GM19193 (cell line): ENCODE data around the gene BIRC3.

Experiments used
- POLR2A ChIP-seq: IDR thresholded peaks from 4 replicates; pipeline ENCODE4 v1.6.1; 2011; ENCODE audit not compliant: insufficient read depth, insufficient read length; ENCODE audit errors: extremely low read depth

Gene BIRC3

GRCh38 chr11:102317099-102317767, at the start of gene BIRC3:
BIRC3 (plus strand) TSS chr11:102317484; CDS start chr11:102324510, 7,026 bp downstream.
- TF ChIP-seq POLR2A = peak; percentile 99

- TF ChIP-seq POLR2A = no peak
These were observed 49.7 kb upstream of the BIRC3 start for GRCh38 chr11:102267609-102268008.

- TF ChIP-seq POLR2A = no peak
These were observed 49.0 kb upstream of the BIRC3 start for GRCh38 chr11:102268083-102268984.

- TF ChIP-seq POLR2A = no peak
These were observed 48.3 kb upstream of the BIRC3 start for GRCh38 chr11:102268985-102269470.

GRCh38 chr11:102269927-102270326, 47.4 kb upstream of the BIRC3 start:
- TF ChIP-seq POLR2A = no peak

DNA sequence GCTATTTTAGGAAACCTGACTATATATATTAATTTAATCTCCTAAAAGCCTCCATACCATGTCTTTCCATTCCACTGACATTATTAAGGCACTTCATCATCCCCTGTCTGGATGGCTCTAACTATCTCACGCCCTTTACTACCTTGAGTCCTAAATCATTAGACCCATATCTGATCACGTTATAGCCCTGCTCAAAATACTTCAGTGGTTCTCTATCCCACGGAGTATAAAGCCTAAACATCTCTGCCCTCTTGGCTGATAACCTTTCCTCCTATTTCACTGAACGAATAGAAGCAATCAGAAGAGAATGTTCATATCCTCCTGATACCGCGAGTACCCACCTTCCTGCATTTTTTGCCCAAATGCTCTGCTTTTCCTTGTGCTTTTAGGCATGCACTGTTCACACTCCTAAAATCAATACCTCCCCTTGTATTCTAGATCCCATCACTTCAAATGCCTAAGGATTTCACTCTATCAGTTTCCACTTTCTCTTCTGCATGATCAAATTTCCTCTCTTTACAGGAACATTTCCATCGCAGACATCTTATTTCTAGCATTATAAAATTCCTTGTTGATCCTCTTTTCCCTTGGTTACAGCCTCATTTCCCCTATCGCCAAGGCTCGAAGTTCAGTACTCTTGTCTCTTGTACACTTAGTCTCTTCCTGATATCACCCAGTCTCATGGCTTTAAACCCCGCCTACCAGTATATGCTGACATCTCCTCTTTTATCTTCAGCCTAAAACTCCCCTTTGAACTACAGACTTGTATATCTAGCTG, 45.0 kb upstream of the BIRC3 start:
- TF ChIP-seq POLR2A = no peak

DNA sequence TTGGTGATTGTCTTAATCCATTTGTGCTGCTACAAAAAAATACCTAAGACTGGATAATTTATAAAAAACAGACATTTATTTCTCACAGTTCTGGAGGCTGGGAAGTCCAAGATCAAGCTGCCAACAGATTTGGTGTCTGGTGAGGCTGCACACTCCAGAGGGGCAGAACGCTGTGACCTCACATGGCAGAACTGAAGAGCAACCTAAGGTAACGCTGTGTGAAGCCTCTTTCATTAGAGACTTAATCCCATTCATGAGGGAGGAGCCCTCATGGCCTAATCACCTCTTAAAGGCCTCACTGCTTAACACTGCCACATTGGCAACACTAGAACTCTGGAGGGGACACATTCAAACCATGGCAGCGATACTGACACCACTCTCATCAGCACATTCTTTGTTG, 42.7 kb upstream of the BIRC3 start:
- no peak for TF ChIP-seq POLR2A

- no peak for TF ChIP-seq POLR2A
These were observed 40.9 kb upstream of the BIRC3 start for GRCh38 chr11:102276362-102276761.

DNA sequence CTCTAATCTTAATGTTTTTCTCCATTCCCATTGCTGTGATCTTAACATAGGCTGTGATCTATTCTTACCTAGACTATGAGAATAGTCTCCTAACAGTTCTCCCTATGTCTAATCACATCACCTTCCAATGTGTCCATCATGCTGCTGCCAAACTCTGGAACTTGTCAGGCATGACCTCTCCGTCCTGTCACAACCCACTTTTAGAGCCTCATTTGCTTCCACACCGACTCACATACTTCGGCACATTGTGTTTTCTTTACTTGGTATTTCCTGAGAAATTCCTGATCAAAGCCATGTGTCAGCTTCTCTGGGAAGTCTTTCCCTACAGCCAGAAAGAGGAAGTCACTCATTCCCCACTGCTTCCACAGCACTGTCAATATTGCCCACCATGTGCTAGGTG, 40.5 kb upstream of the BIRC3 start:
- TF ChIP-seq POLR2A = no peak

DNA sequence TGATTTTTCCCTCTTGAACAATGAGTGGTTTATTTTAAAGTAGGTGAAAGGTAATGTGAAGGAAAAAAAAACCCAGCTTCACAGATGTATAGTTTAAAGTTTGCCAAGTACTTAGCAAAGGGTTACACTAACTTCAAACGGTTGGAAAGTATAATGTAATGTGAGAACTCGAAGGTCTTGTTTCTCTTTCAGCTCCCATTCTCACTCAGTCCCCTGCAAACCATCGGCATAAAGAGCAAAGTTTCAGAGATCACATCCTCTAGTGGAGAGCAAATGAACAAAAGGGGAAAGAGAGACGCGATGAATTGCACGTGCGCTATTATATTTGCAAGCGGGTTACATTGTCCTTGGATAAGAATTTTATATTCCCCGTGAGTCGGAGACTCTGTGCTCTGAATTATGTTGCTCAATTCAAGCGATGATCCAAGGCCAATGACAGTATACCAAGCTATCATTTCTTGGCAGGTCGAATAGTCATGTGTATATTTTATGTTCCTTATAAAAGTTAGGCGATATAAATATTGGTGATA, 37.6 kb upstream of the BIRC3 start:
- TF ChIP-seq POLR2A = no peak

DNA sequence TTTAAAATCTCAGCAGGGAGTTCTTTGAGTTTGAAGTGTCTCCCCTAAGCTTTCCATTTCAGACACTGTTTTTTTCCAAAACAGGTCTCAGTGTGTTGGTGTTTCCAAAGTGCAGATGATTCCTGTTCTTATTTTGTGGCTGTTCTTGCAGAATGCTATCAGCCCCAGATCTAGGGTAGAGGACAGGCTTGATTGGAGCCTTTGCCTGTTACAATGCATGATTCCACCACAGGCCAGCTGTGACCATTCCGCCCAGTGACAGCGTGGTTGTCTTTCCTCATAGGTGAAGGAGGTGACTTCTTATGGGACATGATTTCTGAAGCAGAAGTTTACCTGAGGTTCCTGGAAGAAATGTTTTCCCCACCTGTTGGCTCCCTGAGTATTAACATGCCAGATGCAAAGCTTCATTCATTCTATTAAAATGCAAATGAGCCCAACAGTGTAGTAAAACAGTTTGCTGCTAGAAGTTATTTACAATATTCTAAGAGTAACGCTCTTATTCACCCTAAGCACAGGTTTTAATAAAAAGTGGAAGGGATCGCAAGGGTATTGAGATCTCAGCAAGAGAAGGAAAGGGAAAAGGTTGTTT, 36.9 kb upstream of the BIRC3 start:
- TF ChIP-seq POLR2A = no peak

GRCh38 chr11:102283116-102283485, 34.2 kb upstream of the BIRC3 start:
- TF ChIP-seq POLR2A = no peak

DNA sequence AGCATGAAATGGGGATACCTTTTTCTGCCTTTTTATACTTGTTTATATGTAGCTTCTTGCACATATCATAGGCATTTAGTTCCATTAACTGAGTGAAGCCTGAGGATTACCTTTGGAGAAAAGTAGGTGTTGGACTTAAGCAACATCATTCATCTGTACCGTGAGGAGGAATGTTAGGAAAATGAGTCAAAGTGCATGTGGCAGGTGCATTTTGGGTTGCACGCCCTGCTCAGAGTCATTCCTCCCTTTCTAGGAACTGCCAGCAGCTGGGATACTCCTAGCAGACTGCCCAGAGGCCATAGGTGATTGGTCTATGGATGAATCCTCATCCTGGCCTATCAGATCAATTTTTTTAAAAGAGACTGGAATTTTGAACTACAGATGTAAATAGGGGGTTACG, 33.3 kb upstream of the BIRC3 start:
- no peak for TF ChIP-seq POLR2A

DNA sequence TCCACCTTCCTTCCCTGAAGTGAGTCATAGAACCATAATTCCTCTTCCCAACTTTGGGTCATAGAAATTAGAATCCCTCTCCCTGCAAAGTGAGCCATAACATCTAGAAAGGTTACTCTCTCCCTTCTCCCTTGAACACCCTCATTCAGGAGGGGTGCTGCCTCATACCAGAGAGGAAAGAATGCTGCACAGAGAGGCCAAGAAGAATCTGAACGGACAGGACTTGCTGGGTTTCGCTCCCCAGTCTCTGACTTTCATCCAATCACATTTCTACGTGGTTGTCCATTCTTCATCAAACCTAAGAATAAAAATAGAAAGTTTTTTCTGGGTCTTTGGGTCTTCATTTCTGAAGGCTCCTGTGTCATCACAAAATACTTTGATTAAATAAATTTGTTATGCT, 31.0 kb upstream of the BIRC3 start:
- TF ChIP-seq POLR2A = no peak
